HEK293T (cell line): ENCODE data around the gene GAL3ST1.

Experiments used
- CTCF ChIA-PET: fragments of 350-600 bp; formaldehyde crosslinking; extraction: SDS; loops from one replicate; lab custom pipeline; 2021; ENCODE audit warnings: antibody characterized with exemption, inconsistent platforms; lab: Yijun Ruan, JAX
- POLR2A ChIA-PET: fragments of 350-600 bp; formaldehyde crosslinking; extraction: SDS; loops from one replicate; lab custom pipeline; 2020; ENCODE audit warnings: antibody characterized with exemption, inconsistent platforms; lab: Yijun Ruan, JAX
- DNase-seq: peaks from one replicate; pipeline ENCODE4 v3.0.0; 2012; ENCODE audit warnings: mixed read lengths; ENCODE audit errors: extremely low spot score
- ARNT ChIP-seq: fragments of 450-650 bp; IDR thresholded peaks from 2 replicates; pipeline ENCODE4 v1.6.1; 2017; ENCODE audit warnings: mild to moderate bottlenecking
- BHLHE40 ChIP-seq: fragments of 450-650 bp; IDR thresholded peaks from 2 replicates; pipeline ENCODE4 v1.6.1; 2016; ENCODE audit warnings: mild to moderate bottlenecking, moderate library complexity, borderline replicate concordance
- CTBP1 ChIP-seq: fragments of 450-650 bp; IDR thresholded peaks from 2 replicates; pipeline ENCODE4 v1.6.1; 2016; ENCODE audit warnings: borderline replicate concordance
- ELF4 ChIP-seq: fragments of 450-650 bp; IDR thresholded peaks from 2 replicates; pipeline ENCODE4 v1.6.1; 2017; ENCODE audit warnings: antibody characterized with exemption
- FOXA1 ChIP-seq: fragments of 450-650 bp; IDR thresholded peaks from 2 replicates; pipeline ENCODE4 v1.6.1; 2016; ENCODE audit warnings: mild to moderate bottlenecking
- FOXK2 ChIP-seq: fragments of 450-650 bp; IDR thresholded peaks from 2 replicates; pipeline ENCODE4 v1.6.1; 2016; ENCODE audit warnings: mild to moderate bottlenecking
- FOXM1 ChIP-seq: fragments of 450-650 bp; IDR thresholded peaks from 2 replicates; pipeline ENCODE4 v1.6.1; 2017; ENCODE audit warnings: mild to moderate bottlenecking, borderline replicate concordance
- HDGF ChIP-seq: fragments of 450-650 bp; IDR thresholded peaks from 2 replicates; pipeline ENCODE4 v1.6.1; 2017; ENCODE audit warnings: antibody characterized with exemption, borderline replicate concordance
- L3MBTL2 ChIP-seq: fragments of 450-650 bp; conservative IDR thresholded peaks from 2 replicates; pipeline ENCODE4 v1.6.1; 2016; ENCODE audit warnings: mild to moderate bottlenecking
- LEF1 ChIP-seq: fragments of 450-650 bp; IDR thresholded peaks from 2 replicates; pipeline ENCODE4 v1.6.1; 2017; ENCODE audit warnings: mild to moderate bottlenecking, borderline replicate concordance
- NFRKB ChIP-seq: fragments of 450-650 bp; IDR thresholded peaks from 2 replicates; pipeline ENCODE4 v1.6.1; 2016; ENCODE audit warnings: mild to moderate bottlenecking, moderate library complexity
- PKNOX1 ChIP-seq: fragments of 450-650 bp; IDR thresholded peaks from 2 replicates; pipeline ENCODE4 v1.6.1; 2016
- SP1 ChIP-seq: fragments of 450-650 bp; IDR thresholded peaks from 2 replicates; pipeline ENCODE4 v1.6.1; 2017
- SUZ12 ChIP-seq: fragments of 450-650 bp; IDR thresholded peaks from 2 replicates; pipeline ENCODE4 v1.6.1; 2016; ENCODE audit warnings: mild to moderate bottlenecking
- TARDBP ChIP-seq: fragments of 450-650 bp; IDR thresholded peaks from 2 replicates; pipeline ENCODE4 v1.6.1; 2016
- ZNF384 ChIP-seq: fragments of 450-650 bp; IDR thresholded peaks from 2 replicates; pipeline ENCODE4 v1.6.1; 2016

The GAL3ST1 gene

GRCh38 chr22:30566125-30566524, 8.3 kb downstream of the GAL3ST1 start:
- CTCF ChIA-PET = interaction anchor here (0.6 kb wide), 1 partner anchor 121 kb away, joined by 3 read pairs; no protein-coding TSS in a partner anchor
- TF ChIP-seq BHLHE40 (no peak), FOXK2 (no peak), PKNOX1 (no peak), LEF1 (no peak), L3MBTL2 (no peak), TARDBP (no peak), FOXM1 (no peak), SP1 (no peak), ELF4 (no peak), SUZ12 (no peak), HDGF (no peak), CTBP1 (no peak), NFRKB (no peak), ARNT (no peak), ZNF384 (no peak)
- no peak for DNase-seq
- POLR2A ChIA-PET = interaction anchor here (1.4 kb wide), 1 partner anchor 9 kb away, joined by 3 read pairs; no protein-coding TSS in a partner anchor

DNA sequence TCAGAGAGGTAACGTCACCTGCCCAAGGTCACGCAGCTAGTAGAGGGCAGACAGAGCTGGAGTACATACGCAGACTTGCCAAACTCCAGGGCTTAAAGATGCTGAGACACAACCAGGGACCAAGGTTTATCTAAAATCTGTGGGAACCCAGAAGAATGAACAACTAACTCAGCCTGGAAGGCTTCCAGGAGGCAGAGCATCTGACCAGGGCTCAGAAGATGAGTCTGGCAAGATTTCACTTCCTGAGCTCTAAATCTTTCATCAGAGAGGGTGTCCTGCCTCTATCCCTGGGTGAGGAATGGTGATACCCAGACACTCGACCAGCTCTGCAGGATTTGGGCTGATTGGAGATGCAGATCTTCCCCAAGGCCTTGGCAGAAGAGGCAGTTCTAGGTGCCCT, 9.1 kb downstream of the GAL3ST1 start:
- ChIA-PET POLR2A (interaction anchor here (1.4 kb wide), 1 partner anchor 10 kb away, joined by 3 read pairs; no protein-coding TSS in a partner anchor), CTCF (interaction anchor here (0.5 to 0.6 kb wide), 2 partner anchors 82 to 123 kb away, joined by 3 to 4 read pairs; no protein-coding TSS in a partner anchor)
- no peak for DNase-seq
- TF ChIP-seq SUZ12 (no peak), ARNT (no peak), FOXM1 (no peak), PKNOX1 (no peak), NFRKB (no peak), TARDBP (no peak), SP1 (no peak), LEF1 (no peak), HDGF (no peak), FOXA1 (no peak), ELF4 (no peak), FOXK2 (no peak), CTBP1 (no peak), ZNF384 (no peak), L3MBTL2 (no peak), BHLHE40 (no peak)

DNA sequence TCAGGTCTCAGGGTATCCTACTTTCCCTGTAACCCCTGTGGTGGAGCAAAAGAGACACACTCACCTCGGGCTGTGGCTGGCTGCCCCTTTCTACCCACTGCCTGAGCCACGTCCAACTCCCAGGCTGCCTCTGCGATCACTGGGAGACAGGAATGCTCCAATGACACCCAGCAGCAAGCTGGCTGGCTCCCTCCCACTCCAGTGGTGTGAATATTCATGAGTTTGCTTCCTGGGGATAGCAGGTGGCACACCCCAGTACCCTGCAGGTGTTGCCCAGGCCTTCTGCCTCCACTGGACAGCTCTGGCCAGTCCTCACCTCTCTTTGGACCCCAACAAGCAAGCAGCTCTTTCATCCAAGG, 9.7 kb downstream of the GAL3ST1 start:
- no peak for TF ChIP-seq ELF4
- TF ChIP-seq LEF1 = no peak
- no peak for TF ChIP-seq PKNOX1
- no peak for TF ChIP-seq CTBP1
- no peak for TF ChIP-seq ARNT
- CTCF ChIA-PET = interaction anchor here (0.5 to 0.6 kb wide), 2 partner anchors 82 to 124 kb away, joined by 3 to 4 read pairs; no protein-coding TSS in a partner anchor
- POLR2A ChIA-PET = no interaction called here
- no peak for DNase-seq

- ChIA-PET POLR2A (no interaction called here), CTCF (no interaction called here)
- no peak for DNase-seq
- no peak for TF ChIP-seq CTBP1
- no peak for TF ChIP-seq BHLHE40
- TF ChIP-seq TARDBP = no peak
- TF ChIP-seq ARNT = no peak
Observed at GRCh38 chr22:30564045-30564760, 10.3 kb downstream of the GAL3ST1 start.

GRCh38 chr22:30562366-30562765, 12.1 kb downstream of the GAL3ST1 start:
- POLR2A ChIA-PET = no interaction called here
- TF ChIP-seq LEF1 (no peak), CTBP1 (no peak), BHLHE40 (no peak), ZNF384 (no peak), SP1 (no peak), L3MBTL2 (no peak), TARDBP (no peak), FOXM1 (no peak), HDGF (no peak), FOXK2 (no peak), FOXA1 (no peak), NFRKB (no peak), ELF4 (no peak), PKNOX1 (no peak), SUZ12 (no peak), ARNT (no peak)
- no peak for DNase-seq
- CTCF ChIA-PET = no interaction called here
